Spinal cord (tissue), 10 donors: ENCODE results near the gene LBH. TPM values are rescaled to one million over a fixed set of nuclear protein-coding genes. Genes with fewer than 3 reads are reported as not detected.

Source experiments
- DNase-seq, 6 donors: peaks; one replicate each; pipeline versions ENCODE4 v3.0.0 to v3.0.0-alpha.2; 2013 to 2015; ENCODE audit warnings: low spot score in 6 of 6, low read depth in 4 of 6
- H3K27ac ChIP-seq: one replicate; pipeline ENCODE4 v1.5.1; 2013; ENCODE audit warnings: low read depth, low read length, control low read depth
- H3K27me3 ChIP-seq: one replicate; pipeline ENCODE4 v1.6.1; 2013; ENCODE audit warnings: low read length; ENCODE audit not compliant: control insufficient read depth, insufficient read depth
- H3K36me3 ChIP-seq: one replicate; pipeline ENCODE4 v1.6.1; 2013; ENCODE audit warnings: low read length; ENCODE audit not compliant: control insufficient read depth, insufficient read depth
- H3K4me1 ChIP-seq: one replicate; pipeline ENCODE4 v1.6.1; 2013; ENCODE audit warnings: low read length; ENCODE audit not compliant: control insufficient read depth, insufficient read depth
- H3K4me3 ChIP-seq: one replicate; pipeline ENCODE4 v1.5.1; 2013; ENCODE audit warnings: low read depth, low read length, control low read depth
- H3K9me3 ChIP-seq: one replicate; pipeline ENCODE4 v1.6.1; 2013; ENCODE audit warnings: low read length; ENCODE audit not compliant: control insufficient read depth, insufficient read depth
- WGBS: methylation state at CpG from one replicate; pipeline ENCODE4 v1.1.5; 2013; ENCODE audit warnings: missing lambda C conversion rate; ENCODE audit not compliant: insufficient coverage; 5-methylcytosine and 5-hydroxymethylcytosine counted together
- polyA plus RNA-seq, 2 donors: library from polyadenylated mRNA; unstranded; fragments of 120-200 nt; gene quantifications; one replicate each; pipeline ENCODE4 v1.2.1, GENCODE V29; 2013; ENCODE audit not compliant: insufficient read length in 2 of 2
- total RNA-seq, 2 donors: library from RNA; depleted of rRNA in 1 of 2; stranded (reverse); fragments of 120-200 nt in 1 of 2; fragments of >200 nt in 1 of 2; gene quantifications; one replicate each; pipeline versions ENCODE4 v1.2.3 to v1.2.4, GENCODE V29; 2013 to 2014
- donor health status: healthy.

LBH gene
- total and polyA plus RNA-seq, 4 donors: 34.3 to 54.4 (median 43.8) TPM

- no peaks in the 10 kb centered on the region for H3K36me3 ChIP-seq
- no peaks in the 10 kb centered on the region for H3K4me1 ChIP-seq
- H3K27me3 ChIP-seq: no peaks in the 10 kb centered on the region
- H3K4me3 ChIP-seq: no peak overlapping the region
- H3K9me3 ChIP-seq: no peaks in the 10 kb centered on the region
- no peak overlapping the region for H3K27ac ChIP-seq
- 79% methylated on average over 7 of the region's 7 CpGs for WGBS
- DNase-seq: no peak
These were observed 36.9 kb upstream of the LBH start for GRCh38 chr2:30194421-30194820.

DNA sequence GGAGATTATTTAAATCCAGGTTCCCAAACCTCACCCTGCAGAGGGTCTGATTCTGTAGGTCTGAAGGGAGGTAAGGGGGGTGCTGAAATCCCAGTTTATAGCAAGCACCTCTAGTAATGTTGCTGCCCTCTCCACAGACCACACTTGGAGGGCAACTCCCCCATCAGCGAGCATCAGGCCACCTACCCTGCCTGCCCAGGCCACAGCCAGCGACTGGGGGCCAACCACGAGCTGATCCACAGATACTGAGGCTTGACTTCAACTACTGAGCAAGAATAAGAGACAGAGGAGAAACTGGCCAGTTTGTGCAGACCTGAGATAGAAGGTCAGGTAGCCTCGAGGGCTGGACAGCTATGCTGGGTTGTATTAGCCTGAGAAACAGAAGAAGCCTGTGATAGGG, 36.3 kb upstream of the LBH start:
- no peaks in the 10 kb centered on the region for H3K27me3 ChIP-seq
- H3K9me3 ChIP-seq: no peaks in the 10 kb centered on the region
- H3K36me3 ChIP-seq: no peaks in the 10 kb centered on the region
- H3K4me3 ChIP-seq: no peak overlapping the region
- DNase-seq: no peak
- H3K4me1 ChIP-seq: no peaks in the 10 kb centered on the region
- H3K27ac ChIP-seq: no peak overlapping the region
- WGBS: 92% methylated on average over 4 of the region's 4 CpGs

GRCh38 chr2:30197570-30198192, 33.7 kb upstream of the LBH start:
- H3K27ac ChIP-seq: no peak overlapping the region
- 83% methylated on average over 5 of the region's 6 CpGs for WGBS
- DNase-seq: no peak
- no peaks in the 10 kb centered on the region for H3K4me1 ChIP-seq
- H3K9me3 ChIP-seq: no peaks in the 10 kb centered on the region
- H3K36me3 ChIP-seq: no peaks in the 10 kb centered on the region
- no peak overlapping the region for H3K4me3 ChIP-seq
- H3K27me3 ChIP-seq: no peaks in the 10 kb centered on the region

GRCh38 chr2:30201990-30202389, 29.3 kb upstream of the LBH start:
- Histone ChIP-seq H3K9me3 (no peaks in the 10 kb centered on the region), H3K4me3 (no peak overlapping the region), H3K4me1 (no peaks in the 10 kb centered on the region), H3K27me3 (no peaks in the 10 kb centered on the region), H3K27ac (no peak overlapping the region), H3K36me3 (no peaks in the 10 kb centered on the region)
- WGBS: no CpG with 5 or more reads among the region's 1 CpG
- peak in 1 of 6 donors; percentile 50 for DNase-seq

DNA sequence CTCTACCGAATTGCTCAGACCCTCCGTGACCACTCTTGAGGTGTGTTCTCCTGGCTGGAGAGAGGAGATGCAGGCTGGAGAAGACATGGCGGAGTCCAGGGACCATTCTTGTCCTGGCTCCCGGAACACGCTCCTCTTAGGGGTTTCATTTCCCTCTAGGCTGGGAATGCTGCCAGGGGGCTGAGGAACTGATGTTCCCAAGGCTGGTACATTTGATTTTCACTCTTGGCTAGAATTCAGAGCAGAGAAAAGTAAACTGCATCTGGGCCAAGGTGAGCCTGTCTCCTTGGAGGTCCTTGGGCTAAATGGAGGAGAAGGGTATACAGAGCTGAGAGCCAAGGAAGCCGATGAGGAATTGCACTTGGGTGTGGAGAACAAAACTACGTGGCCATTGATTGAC, 28.2 kb upstream of the LBH start:
- Histone ChIP-seq H3K27me3 (no peaks in the 10 kb centered on the region), H3K36me3 (no peaks in the 10 kb centered on the region), H3K4me1 (no peaks in the 10 kb centered on the region), H3K9me3 (no peaks in the 10 kb centered on the region), H3K4me3 (no peak overlapping the region), H3K27ac (no peak overlapping the region)
- WGBS: 97% methylated on average over 7 of the region's 7 CpGs
- no peak for DNase-seq

GRCh38 chr2:30204281-30204680, 27.1 kb upstream of the LBH start:
- Histone ChIP-seq H3K27me3 (no peaks in the 10 kb centered on the region), H3K36me3 (no peaks in the 10 kb centered on the region), H3K27ac (no peak overlapping the region), H3K4me3 (no peak overlapping the region), H3K9me3 (no peaks in the 10 kb centered on the region), H3K4me1 (no peaks in the 10 kb centered on the region)
- 90% methylated on average over 2 of the region's 4 CpGs for WGBS
- no peak for DNase-seq

GRCh38 chr2:30205456-30205855, 25.9 kb upstream of the LBH start:
- no peaks in the 10 kb centered on the region for H3K4me1 ChIP-seq
- H3K27me3 ChIP-seq: no peaks in the 10 kb centered on the region
- WGBS: no CpG with 5 or more reads among the region's 1 CpG
- H3K9me3 ChIP-seq: no peaks in the 10 kb centered on the region
- no peaks in the 10 kb centered on the region for H3K36me3 ChIP-seq
- H3K4me3 ChIP-seq: no peak overlapping the region
- H3K27ac ChIP-seq: no peak overlapping the region
- no peak for DNase-seq

- no peaks in the 10 kb centered on the region for H3K27me3 ChIP-seq
- no peaks in the 10 kb centered on the region for H3K36me3 ChIP-seq
- DNase-seq: peak in 1 of 6 donors; percentile 21
- H3K9me3 ChIP-seq: no peaks in the 10 kb centered on the region
- no peaks in the 10 kb centered on the region for H3K4me1 ChIP-seq
- H3K27ac ChIP-seq: no peak overlapping the region
- 89% methylated on average over 6 of the region's 9 CpGs for WGBS
- no peak overlapping the region for H3K4me3 ChIP-seq
These were observed 24.6 kb upstream of the LBH start for GRCh38 chr2:30206461-30207430.

GRCh38 chr2:30208453-30208852, 22.9 kb upstream of the LBH start:
- no peak overlapping the region for H3K27ac ChIP-seq
- no peaks in the 10 kb centered on the region for H3K9me3 ChIP-seq
- no peak overlapping the region for H3K4me3 ChIP-seq
- no peaks in the 10 kb centered on the region for H3K4me1 ChIP-seq
- no peaks in the 10 kb centered on the region for H3K27me3 ChIP-seq
- DNase-seq: peak in 5 of 6 donors; percentile 48 to 94 (median 67)
- H3K36me3 ChIP-seq: no peaks in the 10 kb centered on the region
- WGBS: 0% methylated on average over 2 of the region's 2 CpGs

GRCh38 chr2:30209227-30209626, 22.1 kb upstream of the LBH start:
- Histone ChIP-seq H3K4me3 (no peak overlapping the region), H3K27ac (no peak overlapping the region), H3K36me3 (no peaks in the 10 kb centered on the region), H3K27me3 (no peaks in the 10 kb centered on the region), H3K4me1 (no peaks in the 10 kb centered on the region), H3K9me3 (no peaks in the 10 kb centered on the region)
- no peak for DNase-seq
- no CpG with 5 or more reads among the region's 2 CpGs for WGBS
